MM.1S (cell line): ENCODE results near the gene RPL11.

Experiments
- DNase-seq: peaks from one replicate; pipeline ENCODE4 v3.0.0-alpha.2; 2015
- H2AFZ ChIP-seq: fragments of 300-600 bp; sonication (generic); 2 replicates; pipeline ENCODE4 v1.6.0; 2016; ENCODE audit warnings: antibody characterized with exemption, low read length
- H3F3A ChIP-seq: fragments of 300-600 bp; sonication (generic); 2 replicates; pipeline ENCODE4 v1.6.1; 2016; ENCODE audit warnings: mild to moderate bottlenecking, antibody characterized with exemption, low read length, moderate library complexity, mixed read lengths; ENCODE audit not compliant: insufficient read depth
- H3K27ac ChIP-seq: fragments of 300-600 bp; sonication (generic); 2 replicates; pipeline ENCODE4 v1.5.1; 2016; ENCODE audit warnings: mild to moderate bottlenecking, low read length
- H3K27me3 ChIP-seq: fragments of 300-600 bp; sonication (generic); replicated peaks from 2 replicates; pipeline ENCODE4 v1.6.0; 2016; ENCODE audit warnings: low read length; ENCODE audit not compliant: insufficient read depth
- H3K36me3 ChIP-seq: fragments of 300-600 bp; sonication (generic); replicated peaks from 2 replicates; pipeline ENCODE4 v1.6.1; 2016; ENCODE audit warnings: mild to moderate bottlenecking, low read length, mixed read lengths; ENCODE audit not compliant: insufficient read depth
- H3K4me1 ChIP-seq: fragments of 300-600 bp; sonication (generic); 2 replicates; pipeline ENCODE4 v1.6.1; 2016; ENCODE audit warnings: low read length, mixed read lengths
- H3K4me2 ChIP-seq: fragments of 300-600 bp; sonication (generic); 2 replicates; pipeline ENCODE4 v1.6.0; 2016; ENCODE audit warnings: low read depth, low read length
- H3K4me3 ChIP-seq: fragments of 300-600 bp; sonication (generic); 2 replicates; pipeline ENCODE4 v1.5.1; 2016; ENCODE audit warnings: low read length, mixed read lengths
- H3K79me2 ChIP-seq: fragments of 300-600 bp; sonication (generic); 2 replicates; pipeline ENCODE4 v1.6.1; 2016; ENCODE audit warnings: mixed run types, low read length, mixed read lengths
- H3K9ac ChIP-seq: fragments of 300-600 bp; sonication (generic); 2 replicates; pipeline ENCODE4 v1.6.1; 2016; ENCODE audit warnings: low read length, mixed read lengths
- H3K9me2 ChIP-seq: fragments of 300-600 bp; sonication (generic); replicated peaks from 2 replicates; pipeline ENCODE4 v1.6.1; 2016; ENCODE audit warnings: mild to moderate bottlenecking, low read length, mixed read lengths; ENCODE audit not compliant: insufficient read depth
- H3K9me3 ChIP-seq: fragments of 300-600 bp; sonication (generic); replicated peaks from 2 replicates; pipeline ENCODE4 v1.6.1; 2016; ENCODE audit warnings: mild to moderate bottlenecking, low read length, mixed read lengths; ENCODE audit not compliant: insufficient read depth
- H4K20me1 ChIP-seq: fragments of 300-600 bp; sonication (generic); 2 replicates; pipeline ENCODE4 v1.6.1; 2016; ENCODE audit warnings: mild to moderate bottlenecking, low read length, moderate library complexity, mixed read lengths; ENCODE audit not compliant: insufficient read depth
- CTCF ChIP-seq: fragments of 300-600 bp; sonication (generic); IDR thresholded peaks from 2 replicates; pipeline ENCODE4 v1.5.1; 2016; ENCODE audit warnings: antibody characterized with exemption, low read length, mixed read lengths
- EZH2 ChIP-seq: fragments of 300-600 bp; sonication (generic); optimal IDR thresholded peaks from 2 replicates; pipeline ENCODE3; 2017; ENCODE audit warnings: low read depth, mild to moderate bottlenecking, antibody characterized with exemption, low read length, mixed read lengths
- EZH2phosphoT487 ChIP-seq: fragments of 300-600 bp; sonication (generic); IDR thresholded peaks from 2 replicates; pipeline ENCODE4 v1.6.1; 2018; ENCODE audit warnings: antibody characterized with exemption, low read length

RPL11 gene

DNA sequence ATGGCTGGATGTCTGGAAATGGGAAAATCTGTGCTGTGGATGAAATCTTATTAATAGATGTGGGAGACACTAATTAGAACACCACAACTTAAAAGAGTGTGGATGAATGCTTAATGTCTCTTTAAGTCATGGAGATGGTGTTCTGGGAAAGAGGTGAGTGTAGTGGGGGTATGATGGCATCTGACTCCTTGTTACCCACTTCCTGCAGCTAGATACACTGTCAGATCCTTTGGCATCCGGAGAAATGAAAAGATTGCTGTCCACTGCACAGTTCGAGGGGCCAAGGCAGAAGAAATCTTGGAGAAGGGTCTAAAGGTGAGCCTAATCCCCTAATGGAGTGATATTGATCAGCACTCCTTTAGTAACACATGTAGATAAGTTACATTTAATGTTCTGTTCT is 2.0 kb downstream of the RPL11 start:
- Histone ChIP-seq H3F3A (peaks cover 20% of the 10 kb centered on the region), H3K79me2 (peaks cover 71% of the 10 kb centered on the region), H3K27me3 (no peaks in the 10 kb centered on the region), H3K36me3 (peaks cover 40% of the 10 kb centered on the region; the same call in 1 of the 2 replicates), H3K4me3 (peak overlapping the region; percentile 98), H3K4me1 (peaks cover 11% of the 10 kb centered on the region), H3K4me2 (peak overlapping the region; percentile 95), H3K27ac (no peak overlapping the region), H4K20me1 (peaks cover 52% of the 10 kb centered on the region), H2AFZ (no peak overlapping the region), H3K9me2 (no peaks in the 10 kb centered on the region), H3K9ac (peak overlapping the region; percentile 90; the same call in 1 of the 2 replicates), H3K9me3 (no peaks in the 10 kb centered on the region)
- no peak for DNase-seq
- TF ChIP-seq EZH2phosphoT487 (no peak), EZH2 (no peak), CTCF (no peak)

GRCh38 chr1:23694371-23694770 is 2.8 kb downstream of the RPL11 start:
- peak overlapping the region; percentile 95; the same call in 1 of the 2 replicates for H3K4me2 ChIP-seq
- H3K4me1 ChIP-seq = peaks cover 11% of the 10 kb centered on the region
- H2AFZ ChIP-seq = no peak overlapping the region
- H3K27ac ChIP-seq = no peak overlapping the region
- peaks cover 78% of the 10 kb centered on the region for H3K79me2 ChIP-seq
- DNase-seq = no peak
- no peak overlapping the region for H3K9ac ChIP-seq
- peaks cover 60% of the 10 kb centered on the region for H4K20me1 ChIP-seq
- no peaks in the 10 kb centered on the region for H3K9me2 ChIP-seq
- no peaks in the 10 kb centered on the region for H3K27me3 ChIP-seq
- TF ChIP-seq EZH2phosphoT487 (no peak), EZH2 (no peak), CTCF (no peak)
- no peaks in the 10 kb centered on the region for H3K9me3 ChIP-seq
- no peak overlapping the region for H3K4me3 ChIP-seq
- H3K36me3 ChIP-seq = peaks cover 43% of the 10 kb centered on the region; the same call in 1 of the 2 replicates
- H3F3A ChIP-seq = peaks cover 20% of the 10 kb centered on the region

DNA sequence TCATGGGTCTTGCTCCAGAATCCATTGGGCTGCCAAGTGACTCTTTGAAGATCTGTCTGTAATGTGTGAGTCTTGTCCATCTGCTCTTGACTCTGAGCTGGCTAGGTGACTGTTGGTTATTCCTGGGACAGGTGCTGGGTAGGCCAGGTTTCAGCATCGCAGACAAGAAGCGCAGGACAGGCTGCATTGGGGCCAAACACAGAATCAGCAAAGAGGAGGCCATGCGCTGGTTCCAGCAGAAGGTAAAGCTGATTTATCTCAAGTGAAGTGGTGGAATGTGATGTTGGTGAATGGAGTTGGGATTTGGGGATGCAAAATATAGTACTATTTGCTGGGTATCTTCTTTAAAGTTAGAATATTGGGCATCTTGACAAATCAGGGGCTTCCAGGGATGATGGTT is 4.1 kb downstream of the RPL11 start:
- Histone ChIP-seq H4K20me1 (peaks cover 66% of the 10 kb centered on the region), H3K79me2 (peaks cover 91% of the 10 kb centered on the region), H3K9me3 (no peaks in the 10 kb centered on the region), H3K27me3 (no peaks in the 10 kb centered on the region), H3K4me1 (peaks cover 11% of the 10 kb centered on the region), H2AFZ (no peak overlapping the region), H3K4me2 (no peak overlapping the region), H3K36me3 (peaks cover 50% of the 10 kb centered on the region; the same call in 1 of the 2 replicates), H3K4me3 (no peak overlapping the region), H3K27ac (no peak overlapping the region), H3K9ac (no peak overlapping the region), H3K9me2 (no peaks in the 10 kb centered on the region), H3F3A (peaks cover 24% of the 10 kb centered on the region)
- TF ChIP-seq CTCF = no peak
- TF ChIP-seq EZH2 = no peak
- TF ChIP-seq EZH2phosphoT487 = no peak
- no peak for DNase-seq
